ENCODE data around the gene LRP6.

GRCh38 chr12:12294215-12295005 is 27.6 kb upstream of the LRP6 start:
- no peak for TF ChIP-seq TOX (CRISPR knock-in tag; IDR thresholded peaks at IDR 0.05; ENCODE audit: borderline replicate concordance)
- TF ChIP-seq PATZ1 (CRISPR knock-in tag; IDR thresholded peaks at IDR 0.05; ENCODE audit: borderline replicate concordance), result no peak

Data from SK-N-SH treated with all-trans-retinoic acid at 6 μM for 48 hours (cell line).